ENCODE measurements around the gene CUBN. TPM values are rescaled to one million over a fixed set of nuclear protein-coding genes. Genes with fewer than 3 reads are reported as not detected.

CUBN gene
- total and polyA plus RNA-seq, 8 donors = under 0.01 to 16.3 (median 1.2) TPM

DNA sequence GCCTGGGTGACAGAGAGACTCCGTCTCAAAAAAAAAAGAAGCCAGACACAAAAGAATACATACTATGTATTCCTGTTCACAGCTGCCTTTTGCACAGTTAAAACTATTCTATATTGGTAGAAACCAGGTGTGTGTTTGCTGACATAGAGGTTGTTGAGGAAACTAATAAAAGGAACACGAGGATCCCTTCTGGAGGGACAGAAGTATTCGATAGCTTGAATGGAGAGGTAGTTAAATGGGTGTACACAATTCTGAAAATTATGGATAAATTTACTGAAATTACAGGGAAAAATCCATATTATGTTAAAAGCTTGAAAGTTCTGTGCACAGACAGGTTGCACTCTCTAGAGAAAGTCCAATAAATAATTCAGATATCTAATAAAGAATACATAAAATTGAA, 71.5 kb downstream of the CUBN start:
- Histone ChIP-seq H3K27ac (no peak overlapping the region), H3K27me3 (no peaks in the 10 kb centered on the region), H3K4me3 (no peak overlapping the region), H3K9me3 (no peaks in the 10 kb centered on the region), H3K36me3 (no peaks in the 10 kb centered on the region), H3K4me1 (peaks cover 0 to 9% (median 5%) of the 10 kb centered on the region in 4 donors)
- no peak for TF ChIP-seq POLR2AphosphoS5 (IDR thresholded peaks at IDR 0.05)
- no peak for TF ChIP-seq POLR2A (IDR thresholded peaks at IDR 0.05)
- TF ChIP-seq, protein P1, sequence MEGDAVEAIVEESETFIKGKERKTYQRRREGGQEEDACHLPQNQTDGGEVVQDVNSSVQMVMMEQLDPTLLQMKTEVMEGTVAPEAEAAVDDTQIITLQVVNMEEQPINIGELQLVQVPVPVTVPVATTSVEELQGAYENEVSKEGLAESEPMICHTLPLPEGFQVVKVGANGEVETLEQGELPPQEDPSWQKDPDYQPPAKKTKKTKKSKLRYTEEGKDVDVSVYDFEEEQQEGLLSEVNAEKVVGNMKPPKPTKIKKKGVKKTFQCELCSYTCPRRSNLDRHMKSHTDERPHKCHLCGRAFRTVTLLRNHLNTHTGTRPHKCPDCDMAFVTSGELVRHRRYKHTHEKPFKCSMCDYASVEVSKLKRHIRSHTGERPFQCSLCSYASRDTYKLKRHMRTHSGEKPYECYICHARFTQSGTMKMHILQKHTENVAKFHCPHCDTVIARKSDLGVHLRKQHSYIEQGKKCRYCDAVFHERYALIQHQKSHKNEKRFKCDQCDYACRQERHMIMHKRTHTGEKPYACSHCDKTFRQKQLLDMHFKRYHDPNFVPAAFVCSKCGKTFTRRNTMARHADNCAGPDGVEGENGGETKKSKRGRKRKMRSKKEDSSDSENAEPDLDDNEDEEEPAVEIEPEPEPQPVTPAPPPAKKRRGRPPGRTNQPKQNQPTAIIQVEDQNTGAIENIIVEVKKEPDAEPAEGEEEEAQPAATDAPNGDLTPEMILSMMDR (IDR thresholded peaks at IDR 0.05) = no peak
- no peak for TF ChIP-seq EP300 (IDR thresholded peaks at IDR 0.05)
- intact Hi-C loops (cut with DNase I; ENCODE audit: low total_unique reads) = no loop called here
- DNase-seq = no peak
- WGBS, 5 donors = 85 to 88% (median 88%) methylated on average over 3 of the region's 3 CpGs

DNA sequence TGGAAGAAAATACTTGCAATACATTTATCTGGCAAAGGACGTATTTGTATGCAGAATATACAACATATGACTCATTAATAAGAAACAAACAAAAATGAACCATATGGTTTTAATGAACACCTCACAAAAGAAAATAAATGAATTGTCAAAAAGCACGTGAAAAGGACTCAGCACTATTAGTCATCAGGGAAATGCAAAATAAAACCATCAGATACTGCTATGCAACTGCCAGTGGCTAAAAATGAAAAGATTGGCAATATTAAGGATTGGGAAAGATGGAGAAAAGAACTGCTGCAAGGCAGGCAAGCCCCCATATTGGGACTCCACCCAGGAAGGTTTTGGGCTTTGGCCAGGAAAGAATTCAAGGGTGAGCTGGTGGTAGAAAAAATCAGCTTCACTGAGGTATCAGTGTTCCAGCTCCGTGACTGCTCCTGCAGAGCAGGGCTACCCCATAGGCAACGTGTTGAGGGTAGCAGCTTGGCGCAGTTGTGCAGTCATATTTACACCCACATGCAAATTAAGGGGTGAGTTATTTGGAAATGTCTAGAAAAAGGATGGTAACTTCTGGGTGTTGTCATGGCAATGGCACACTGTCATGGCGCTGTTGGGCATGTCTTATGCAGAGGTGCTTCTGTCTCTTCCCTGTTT, 72.7 kb downstream of the CUBN start:
- Histone ChIP-seq H3K36me3 (no peaks in the 10 kb centered on the region), H3K4me3 (no peak overlapping the region), H3K27me3 (no peaks in the 10 kb centered on the region), H3K27ac (no peak overlapping the region), H3K4me1 (peaks cover 0 to 6% (median 0%) of the 10 kb centered on the region in 4 donors), H3K9me3 (no peaks in the 10 kb centered on the region)
- WGBS, 5 donors = 75 to 82% (median 78%) methylated on average over 6 of the region's 6 CpGs
- no peak for TF ChIP-seq EP300 (IDR thresholded peaks at IDR 0.05)
- TF ChIP-seq POLR2A (IDR thresholded peaks at IDR 0.05) = no peak
- TF ChIP-seq, protein P1 (IDR thresholded peaks at IDR 0.05) = no peak
- TF ChIP-seq POLR2AphosphoS5 (IDR thresholded peaks at IDR 0.05) = no peak
- intact Hi-C loops (cut with DNase I; ENCODE audit: low total_unique reads) = no loop called here
- DNase-seq = no peak

DNA sequence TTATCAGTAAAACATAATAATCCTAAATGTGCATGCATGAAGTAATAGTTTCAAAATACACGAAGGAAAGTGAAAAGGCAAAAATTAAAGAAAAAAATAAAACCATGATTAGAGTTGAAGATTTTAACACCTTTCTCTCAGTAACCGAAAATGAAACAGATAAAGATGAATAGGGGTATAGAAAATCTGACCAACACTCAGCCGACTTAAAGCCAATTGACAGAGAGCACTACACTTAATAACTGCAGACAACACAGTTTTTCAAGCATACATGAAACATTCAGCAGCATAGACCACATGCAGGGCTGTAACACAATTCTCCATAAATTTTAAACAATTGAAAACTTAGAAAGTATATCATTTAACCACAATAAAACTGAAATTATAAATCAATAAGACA, 76.1 kb downstream of the CUBN start:
- WGBS, 5 donors = 81 to 87% (median 83%) methylated on average over 3 of the region's 3 CpGs
- no peak for DNase-seq
- no peaks in the 10 kb centered on the region for H3K27me3 ChIP-seq
- intact Hi-C loops (cut with DNase I; ENCODE audit: low total_unique reads) = no loop called here
- H3K4me1 ChIP-seq = no peaks in the 10 kb centered on the region
- H3K27ac ChIP-seq = no peak overlapping the region
- no peaks in the 10 kb centered on the region for H3K36me3 ChIP-seq
- no peak overlapping the region for H3K4me3 ChIP-seq
- TF ChIP-seq POLR2A (IDR thresholded peaks at IDR 0.05) (no peak), POLR2AphosphoS5 (IDR thresholded peaks at IDR 0.05) (no peak), EP300 (IDR thresholded peaks at IDR 0.05) (no peak)
- TF ChIP-seq, protein P1 (IDR thresholded peaks at IDR 0.05) = no peak
- no peaks in the 10 kb centered on the region for H3K9me3 ChIP-seq

DNA sequence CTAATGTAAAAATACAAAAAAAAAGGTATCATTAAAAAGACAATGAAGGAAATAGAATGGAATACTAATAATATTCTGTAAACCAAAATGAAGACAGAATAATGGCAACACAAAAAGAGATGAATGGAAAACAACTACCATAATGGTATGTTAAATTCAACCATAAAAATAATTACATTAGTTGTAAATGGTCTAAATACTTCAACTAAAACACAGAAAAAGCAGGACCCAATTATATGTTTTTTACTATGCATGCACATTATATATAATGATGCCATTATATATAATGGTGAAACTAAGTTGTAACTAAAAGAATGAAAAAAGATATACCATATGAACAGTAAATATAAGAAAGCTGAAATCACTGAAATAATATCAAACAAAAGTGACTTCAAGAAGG, 76.5 kb downstream of the CUBN start:
- Histone ChIP-seq H3K27ac (no peak overlapping the region), H3K36me3 (no peaks in the 10 kb centered on the region), H3K4me1 (no peaks in the 10 kb centered on the region), H3K4me3 (no peak overlapping the region), H3K27me3 (no peaks in the 10 kb centered on the region), H3K9me3 (no peaks in the 10 kb centered on the region)
- TF ChIP-seq POLR2AphosphoS5 (IDR thresholded peaks at IDR 0.05) = no peak
- TF ChIP-seq, protein P1 (IDR thresholded peaks at IDR 0.05) = no peak
- no peak for TF ChIP-seq EP300 (IDR thresholded peaks at IDR 0.05)
- no peak for DNase-seq
- intact Hi-C loops (cut with DNase I; ENCODE audit: low total_unique reads) = no loop called here
